ENCODE results near the gene LAMB4. TPM values are rescaled to one million over a fixed set of nuclear protein-coding genes. Genes with fewer than 3 reads are reported as not detected.

LAMB4 gene
- total RNA-seq, 3 donors from 2014 or later (not counting 1 experiment from before 2014, with no cell fraction given), result not detected

DNA sequence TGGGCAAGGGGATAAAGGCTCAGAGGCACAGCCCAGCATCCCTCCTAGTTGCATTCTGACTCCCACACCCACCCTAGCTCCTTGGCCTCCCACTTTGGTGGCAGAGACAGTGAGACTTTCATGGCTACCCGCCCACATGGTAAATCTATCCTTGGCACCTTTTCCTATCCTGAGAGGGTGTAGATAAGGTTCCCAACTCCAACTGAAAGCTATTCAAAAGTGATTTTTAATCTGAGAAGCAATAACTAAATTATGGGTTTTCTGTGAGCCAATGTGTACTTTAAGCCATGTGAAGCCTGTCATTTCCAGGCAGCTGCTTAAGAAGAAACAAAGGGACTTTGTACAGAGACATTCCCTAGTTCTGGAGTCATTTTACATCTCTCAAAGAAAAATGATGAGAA is 136.3 kb downstream of the LAMB4 start:
- TF ChIP-seq, protein P1, sequence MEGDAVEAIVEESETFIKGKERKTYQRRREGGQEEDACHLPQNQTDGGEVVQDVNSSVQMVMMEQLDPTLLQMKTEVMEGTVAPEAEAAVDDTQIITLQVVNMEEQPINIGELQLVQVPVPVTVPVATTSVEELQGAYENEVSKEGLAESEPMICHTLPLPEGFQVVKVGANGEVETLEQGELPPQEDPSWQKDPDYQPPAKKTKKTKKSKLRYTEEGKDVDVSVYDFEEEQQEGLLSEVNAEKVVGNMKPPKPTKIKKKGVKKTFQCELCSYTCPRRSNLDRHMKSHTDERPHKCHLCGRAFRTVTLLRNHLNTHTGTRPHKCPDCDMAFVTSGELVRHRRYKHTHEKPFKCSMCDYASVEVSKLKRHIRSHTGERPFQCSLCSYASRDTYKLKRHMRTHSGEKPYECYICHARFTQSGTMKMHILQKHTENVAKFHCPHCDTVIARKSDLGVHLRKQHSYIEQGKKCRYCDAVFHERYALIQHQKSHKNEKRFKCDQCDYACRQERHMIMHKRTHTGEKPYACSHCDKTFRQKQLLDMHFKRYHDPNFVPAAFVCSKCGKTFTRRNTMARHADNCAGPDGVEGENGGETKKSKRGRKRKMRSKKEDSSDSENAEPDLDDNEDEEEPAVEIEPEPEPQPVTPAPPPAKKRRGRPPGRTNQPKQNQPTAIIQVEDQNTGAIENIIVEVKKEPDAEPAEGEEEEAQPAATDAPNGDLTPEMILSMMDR (IDR thresholded peaks at IDR 0.05), result no peak
- intact Hi-C loops (cut with micrococcal nuclease), result no loop called here
- Mint-ChIP-seq H3K27me3 (ENCODE audit: low read depth in 2 of 2) (peaks cover 18 to 45% of the 10 kb centered on the region in 2 donors), H3K4me3 (no peak overlapping the region), H3K36me3 (no peaks in the 10 kb centered on the region), H3K4me1 (no peaks in the 10 kb centered on the region), H3K27ac (no peak overlapping the region), H3K9me3 (no peaks in the 10 kb centered on the region)
- no peaks in the 10 kb centered on the region for H3K4me1 ChIP-seq (ENCODE audit: control insufficient read depth, insufficient read depth, low read length)
- ATAC-seq (no peak), DNase-seq (no peak)
- H3K27ac ChIP-seq (ENCODE audit: low read length), result no peak overlapping the region
- no peaks in the 10 kb centered on the region for H3K9me3 ChIP-seq (ENCODE audit: control insufficient read depth, insufficient read depth, low read length)
- no peak overlapping the region for H3K4me3 ChIP-seq (ENCODE audit: low read length)
- WGBS (ENCODE audit: insufficient coverage), result 86% methylated on average over 1 of the region's 1 CpG
- no peaks in the 10 kb centered on the region for H3K36me3 ChIP-seq (ENCODE audit: control insufficient read depth, insufficient read depth, low read length)
- peaks cover 3% of the 10 kb centered on the region for H3K27me3 ChIP-seq (ENCODE audit: control insufficient read depth, insufficient read depth, low read length)

DNA sequence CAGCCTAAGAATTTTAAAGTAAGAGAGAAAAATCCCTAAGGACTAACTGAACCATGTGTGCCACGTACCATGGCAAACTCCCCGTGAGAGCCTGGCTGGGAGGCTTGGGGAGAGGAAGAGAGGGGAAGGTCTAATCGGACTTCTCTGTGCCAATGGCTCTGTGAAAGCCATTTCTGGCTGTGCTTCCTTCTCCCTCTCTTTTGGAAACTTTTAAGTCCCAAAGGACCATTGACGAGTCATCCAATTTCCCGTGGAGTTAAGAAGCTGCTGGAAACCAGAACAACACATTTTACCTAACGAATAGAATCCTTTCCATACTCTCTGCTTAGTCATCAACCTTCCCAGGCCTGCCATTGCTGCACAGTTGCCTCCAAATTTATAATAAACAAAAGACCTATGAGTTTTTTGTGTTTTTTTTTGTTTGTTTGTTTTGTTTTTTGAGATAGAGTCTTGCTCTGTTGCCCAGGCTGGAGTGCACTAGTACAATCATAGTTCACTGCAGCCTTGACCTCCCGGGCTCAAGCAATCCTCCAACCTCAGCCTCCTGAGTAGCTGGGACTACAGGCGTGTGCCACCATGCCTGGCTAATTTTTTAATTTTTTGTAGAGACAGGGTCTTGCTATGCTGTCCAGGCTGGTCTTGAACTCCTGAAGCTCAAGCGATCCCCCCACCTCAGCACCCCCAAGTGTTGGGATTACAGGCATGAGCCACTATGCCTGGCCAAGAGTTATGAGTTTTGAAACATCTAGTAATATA is 140.4 kb downstream of the LAMB4 start:
- Mint-ChIP-seq H3K36me3 (no peaks in the 10 kb centered on the region), H3K4me3 (no peak overlapping the region), H3K27me3 (ENCODE audit: low read depth in 2 of 2) (peaks cover 15 to 39% of the 10 kb centered on the region in 2 donors), H3K4me1 (no peaks in the 10 kb centered on the region), H3K27ac (no peak overlapping the region), H3K9me3 (no peaks in the 10 kb centered on the region)
- H3K36me3 ChIP-seq (ENCODE audit: control insufficient read depth, insufficient read depth, low read length), result no peaks in the 10 kb centered on the region
- DNase-seq, result no peak
- no peaks in the 10 kb centered on the region for H3K9me3 ChIP-seq (ENCODE audit: control insufficient read depth, insufficient read depth, low read length)
- intact Hi-C loops (cut with micrococcal nuclease), result no loop called here
- H3K4me3 ChIP-seq (ENCODE audit: low read length), result no peak overlapping the region
- TF ChIP-seq, protein P1 (IDR thresholded peaks at IDR 0.05), result no peak
- 91% methylated on average over 8 of the region's 9 CpGs for WGBS (ENCODE audit: insufficient coverage)
- H3K27ac ChIP-seq (ENCODE audit: low read length), result no peak overlapping the region
- no peak for ATAC-seq
- H3K27me3 ChIP-seq (ENCODE audit: control insufficient read depth, insufficient read depth, low read length), result peaks cover 6% of the 10 kb centered on the region
- no peaks in the 10 kb centered on the region for H3K4me1 ChIP-seq (ENCODE audit: control insufficient read depth, insufficient read depth, low read length)

DNA sequence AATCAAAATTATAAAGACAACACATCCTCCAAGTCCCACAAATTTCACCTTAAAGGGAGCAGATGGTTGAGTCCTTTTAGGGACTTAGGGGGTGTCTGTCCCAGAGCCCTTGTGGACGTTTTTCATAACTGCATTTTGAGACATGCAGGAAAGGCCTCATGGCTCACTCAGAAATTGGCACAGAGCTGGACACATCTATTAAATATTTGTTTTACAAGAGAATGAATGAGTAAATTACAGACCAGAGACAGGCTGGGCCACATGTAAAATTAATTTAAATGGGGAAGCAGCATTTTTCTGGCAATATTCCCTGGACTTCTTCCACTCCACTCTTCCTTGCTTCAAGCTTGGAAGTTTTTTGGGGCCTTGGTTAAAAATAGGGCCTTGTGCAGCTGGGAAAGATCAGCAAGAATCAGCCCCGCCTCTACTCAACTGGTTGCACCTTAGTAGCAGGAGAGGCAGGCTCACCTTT is 147.2 kb downstream of the LAMB4 start:
- no peaks in the 10 kb centered on the region for H3K36me3 Mint-ChIP-seq
- no peak overlapping the region for H3K4me3 Mint-ChIP-seq
- 62% methylated on average over 2 of the region's 2 CpGs for WGBS (ENCODE audit: insufficient coverage)
- H3K4me1 Mint-ChIP-seq, result no peaks in the 10 kb centered on the region
- no peak for ATAC-seq
- H3K9me3 ChIP-seq (ENCODE audit: control insufficient read depth, insufficient read depth, low read length), result no peaks in the 10 kb centered on the region
- no peaks in the 10 kb centered on the region for H3K4me1 ChIP-seq (ENCODE audit: control insufficient read depth, insufficient read depth, low read length)
- TF ChIP-seq, protein P1 (IDR thresholded peaks at IDR 0.05), result no peak
- H3K4me3 ChIP-seq (ENCODE audit: low read length), result no peak overlapping the region
- H3K9me3 Mint-ChIP-seq, result no peaks in the 10 kb centered on the region
- no peak overlapping the region for H3K27ac Mint-ChIP-seq
- no peak overlapping the region for H3K27ac ChIP-seq (ENCODE audit: low read length)
- intact Hi-C loops (cut with micrococcal nuclease), result no loop called here
- peaks cover 3% of the 10 kb centered on the region for H3K27me3 ChIP-seq (ENCODE audit: control insufficient read depth, insufficient read depth, low read length)
- no peaks in the 10 kb centered on the region for H3K36me3 ChIP-seq (ENCODE audit: control insufficient read depth, insufficient read depth, low read length)
- peaks cover 8 to 20% of the 10 kb centered on the region in 2 donors for H3K27me3 Mint-ChIP-seq (ENCODE audit: low read depth in 2 of 2)
- DNase-seq, result no peak
